GM19467 (cell line): ENCODE results near the gene ZBTB20.

Experiments
- ATAC-seq: cut with Tn5 transposase; IDR thresholded peaks from one replicate; pipeline ENCODE4 v1.9.1; 2021; ENCODE audit warnings: mild to moderate bottlenecking, moderate library complexity; ENCODE audit not compliant: unreplicated experiment

ZBTB20 gene

GRCh38 chr3:114874522-114874971 is 272.5 kb downstream of the ZBTB20 start:
- ATAC-seq: no peak

- no peak for ATAC-seq
Observed at GRCh38 chr3:114873591-114873990, 273.5 kb downstream of the ZBTB20 start.

GRCh38 chr3:114872588-114872987 is 274.5 kb downstream of the ZBTB20 start:
- ATAC-seq: no peak

- no peak for ATAC-seq
Observed at GRCh38 chr3:114872050-114872449, 275.0 kb downstream of the ZBTB20 start.

- ATAC-seq: no peak
Observed at GRCh38 chr3:114867835-114868503, 279.1 kb downstream of the ZBTB20 start.

GRCh38 chr3:114867359-114867758 is 279.7 kb downstream of the ZBTB20 start:
- ATAC-seq: no peak

- ATAC-seq: no peak
Observed at GRCh38 chr3:114866430-114866829, 280.7 kb downstream of the ZBTB20 start.

- no peak for ATAC-seq
Observed at GRCh38 chr3:114864970-114865369, 282.1 kb downstream of the ZBTB20 start.

GRCh38 chr3:114863848-114864247 is 283.2 kb downstream of the ZBTB20 start:
- ATAC-seq: no peak

- no peak for ATAC-seq
Observed at GRCh38 chr3:114861666-114862065, 285.4 kb downstream of the ZBTB20 start.

GRCh38 chr3:114860531-114860930 is 286.6 kb downstream of the ZBTB20 start:
- no peak for ATAC-seq

- ATAC-seq: no peak
Observed at GRCh38 chr3:114858329-114858728, 288.8 kb downstream of the ZBTB20 start.

GRCh38 chr3:114857299-114857701 is 289.8 kb downstream of the ZBTB20 start:
- ATAC-seq: no peak

GRCh38 chr3:114856835-114857234 is 290.3 kb downstream of the ZBTB20 start:
- ATAC-seq: no peak

- ATAC-seq: no peak
Observed at GRCh38 chr3:114855839-114856238, 291.2 kb downstream of the ZBTB20 start.

GRCh38 chr3:114852966-114853365 is 294.1 kb downstream of the ZBTB20 start:
- ATAC-seq: no peak

- no peak for ATAC-seq
Observed at GRCh38 chr3:114850898-114851297, 296.2 kb downstream of the ZBTB20 start.

GRCh38 chr3:114848643-114849350 is 298.3 kb downstream of the ZBTB20 start:
- no peak for ATAC-seq

GRCh38 chr3:114848082-114848481 is 299.0 kb downstream of the ZBTB20 start:
- ATAC-seq: no peak

GRCh38 chr3:114847564-114847963 is 299.5 kb downstream of the ZBTB20 start:
- no peak for ATAC-seq

- ATAC-seq: no peak
Observed at GRCh38 chr3:114846779-114847178, 300.3 kb downstream of the ZBTB20 start.

GRCh38 chr3:114846252-114846651 is 300.8 kb downstream of the ZBTB20 start:
- no peak for ATAC-seq
